H1 (cell line): Measurements from ENCODE around the gene OTOGL.

Experiments
- CHD2 ChIP-seq: IDR thresholded peaks from 2 replicates; pipeline ENCODE4 v1.6.1; 2012; ENCODE audit warnings: low read length, improper control_type of control experiment
- CREB1 ChIP-seq: IDR thresholded peaks from 2 replicates; pipeline ENCODE4 v1.6.1; 2012; ENCODE audit warnings: inconsistent platforms
- CTCF ChIP-seq, 3 experiments: IDR thresholded peaks; 1 replicate in 2 of 3; 2 replicates in 1 of 3; pipeline versions ENCODE4 v1.5.1 to v1.6.1; 2011; ENCODE audit warnings: low read length in 3 of 3, mild to moderate bottlenecking in 3 of 3, inconsistent platforms in 2 of 3, low read depth in 1 of 3, moderate library complexity in 1 of 3; ENCODE audit not compliant: insufficient read depth in 1 of 3; ENCODE audit errors: control extremely low read depth in 1 of 3
- EP300 ChIP-seq, 2 experiments: IDR thresholded peaks; 1 replicate in 1 of 2; 2 replicates in 1 of 2; pipeline ENCODE4 v1.6.1; 2011 to 2012; ENCODE audit warnings: low read depth in 2 of 2, low read length in 2 of 2, mild to moderate bottlenecking in 2 of 2, borderline replicate concordance in 1 of 2, inconsistent platforms in 1 of 2, moderate library complexity in 1 of 2
- KDM5A ChIP-seq: fragments of 200-600 bp; IDR thresholded peaks from 2 replicates; pipeline ENCODE4 v1.7.1; 2012; ENCODE audit warnings: mild to moderate bottlenecking, low read length, inconsistent platforms, mixed read lengths
- MAFK ChIP-seq: IDR thresholded peaks from 2 replicates; pipeline ENCODE4 v1.6.1; 2012; ENCODE audit warnings: low read depth, mild to moderate bottlenecking, improper control_type of control experiment, low read length
- POLR2AphosphoS5 ChIP-seq: IDR thresholded peaks from 2 replicates; pipeline ENCODE4 v1.6.1; 2011; ENCODE audit warnings: low read depth, low read length
- RAD21 ChIP-seq, 2 experiments: IDR thresholded peaks in 1 of 2; conservative IDR thresholded peaks in 1 of 2; 2 replicates each; pipeline ENCODE4 v1.6.1; 2011; ENCODE audit warnings: low read depth in 2 of 2, low read length in 2 of 2, improper control_type of control experiment in 1 of 2, inconsistent platforms in 1 of 2, mild to moderate bottlenecking in 1 of 2, moderate library complexity in 1 of 2
- RXRA ChIP-seq: IDR thresholded peaks from 2 replicates; pipeline ENCODE4 v1.6.1; 2011; ENCODE audit warnings: low read depth, mild to moderate bottlenecking, low read length, moderate library complexity; ENCODE audit not compliant: insufficient read depth
- SIRT6 ChIP-seq: IDR thresholded peaks from one replicate; pipeline ENCODE4 v1.7.1; 2012; ENCODE audit warnings: low read length, inconsistent platforms
- SRF ChIP-seq: IDR thresholded peaks from 2 replicates; pipeline ENCODE4 v1.6.1; 2011; ENCODE audit warnings: mild to moderate bottlenecking, low read depth, low read length, moderate library complexity
- YY1 ChIP-seq: IDR thresholded peaks from 2 replicates; pipeline ENCODE4 v1.6.1; 2011; ENCODE audit warnings: low read depth, mild to moderate bottlenecking, low read length

GRCh38 chr12:80226576-80226975, 127.2 kb downstream of the OTOGL start:
- TF ChIP-seq RXRA (no peak), SIRT6 (no peak), KDM5A (no peak), CTCF (IDR thresholded peaks at IDR 0.05; ENCODE audit: control extremely low read depth in 1 of 3, insufficient read depth in 1 of 3, low read depth in 1 of 3, low read length in 3 of 3) (no peak), RAD21 (IDR thresholded peaks at IDR 0.05 in 1 of 2, conservative IDR thresholded peaks at IDR 0.05 in 1 of 2; ENCODE audit: low read depth in 2 of 2, low read length in 2 of 2) (no peak), CREB1 (no peak), POLR2AphosphoS5 (no peak), YY1 (no peak), SRF (no peak), EP300 (IDR thresholded peaks at IDR 0.05; ENCODE audit: borderline replicate concordance in 1 of 2, low read depth in 2 of 2, low read length in 2 of 2) (no peak), MAFK (no peak), CHD2 (no peak)
